GM19438 (cell line): ENCODE data around the gene TLR9.

Source experiments
- ATAC-seq: cut with Tn5 transposase; IDR thresholded peaks from one replicate; pipeline ENCODE4 v1.9.1; 2021; ENCODE audit warnings: low read depth; ENCODE audit not compliant: unreplicated experiment

The TLR9 gene

DNA sequence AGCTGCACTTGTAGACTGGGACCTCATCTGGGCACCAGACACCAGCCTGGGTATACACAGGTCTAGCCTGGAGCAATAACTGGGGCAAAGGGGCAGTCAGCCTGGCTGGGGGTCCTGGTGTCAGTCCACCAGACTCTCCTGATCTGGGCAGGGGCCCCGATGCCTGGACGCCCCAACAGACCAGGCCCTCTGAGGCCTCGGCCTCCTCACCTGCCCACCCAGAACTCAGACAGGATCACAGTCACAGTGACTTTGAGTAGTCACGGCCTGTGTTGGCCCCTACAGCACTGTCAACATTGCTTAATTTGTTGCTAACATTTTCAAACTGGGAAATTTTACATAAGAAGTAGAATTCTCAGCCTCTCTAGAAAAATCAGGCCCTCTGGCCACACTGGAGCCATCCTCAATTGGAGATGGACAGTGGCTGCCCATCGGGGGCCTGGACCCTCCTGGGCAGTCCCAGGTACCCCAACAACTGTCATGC is 7.7 kb upstream of the TLR9 start:
- ATAC-seq, result no peak

DNA sequence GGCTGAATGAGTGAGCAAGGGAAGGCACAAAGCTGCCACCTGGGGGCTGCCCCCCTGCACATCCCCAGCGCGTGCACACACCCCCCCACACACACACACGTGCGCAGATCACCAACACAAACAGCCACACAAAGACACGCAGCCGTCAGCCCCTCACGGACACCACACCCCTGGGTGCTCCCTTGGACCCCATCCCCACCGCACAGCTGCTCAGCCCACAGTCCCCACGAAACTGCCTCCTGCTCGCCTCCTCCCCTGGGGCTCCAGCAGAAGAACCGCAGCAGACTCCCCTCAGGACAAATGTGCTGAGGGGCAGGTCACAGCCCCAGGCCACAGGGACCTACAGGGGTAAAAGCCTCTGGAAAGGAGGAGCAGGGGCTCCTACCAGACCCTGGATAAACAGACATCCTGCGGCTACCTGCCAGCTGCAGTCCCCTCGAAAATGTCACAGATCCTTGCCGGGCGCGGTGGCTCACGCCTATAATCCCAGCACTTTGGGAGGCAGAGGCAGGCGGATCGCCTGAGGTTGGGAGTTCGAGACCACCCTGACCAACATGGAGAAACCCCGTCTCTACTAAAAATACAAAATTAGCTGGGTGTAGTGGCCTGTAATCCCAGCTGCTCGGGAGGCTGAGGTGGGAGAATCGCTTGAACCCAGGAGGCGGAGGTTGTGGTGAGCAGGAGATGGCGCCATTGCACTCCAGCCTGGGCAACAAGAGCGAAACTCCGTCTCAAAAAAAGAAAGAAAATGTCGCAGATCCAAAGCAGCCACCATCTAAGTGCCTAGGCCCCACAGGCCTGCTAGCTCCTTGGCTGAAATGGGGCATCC is 7.0 kb upstream of the TLR9 start:
- ATAC-seq, result no peak

DNA sequence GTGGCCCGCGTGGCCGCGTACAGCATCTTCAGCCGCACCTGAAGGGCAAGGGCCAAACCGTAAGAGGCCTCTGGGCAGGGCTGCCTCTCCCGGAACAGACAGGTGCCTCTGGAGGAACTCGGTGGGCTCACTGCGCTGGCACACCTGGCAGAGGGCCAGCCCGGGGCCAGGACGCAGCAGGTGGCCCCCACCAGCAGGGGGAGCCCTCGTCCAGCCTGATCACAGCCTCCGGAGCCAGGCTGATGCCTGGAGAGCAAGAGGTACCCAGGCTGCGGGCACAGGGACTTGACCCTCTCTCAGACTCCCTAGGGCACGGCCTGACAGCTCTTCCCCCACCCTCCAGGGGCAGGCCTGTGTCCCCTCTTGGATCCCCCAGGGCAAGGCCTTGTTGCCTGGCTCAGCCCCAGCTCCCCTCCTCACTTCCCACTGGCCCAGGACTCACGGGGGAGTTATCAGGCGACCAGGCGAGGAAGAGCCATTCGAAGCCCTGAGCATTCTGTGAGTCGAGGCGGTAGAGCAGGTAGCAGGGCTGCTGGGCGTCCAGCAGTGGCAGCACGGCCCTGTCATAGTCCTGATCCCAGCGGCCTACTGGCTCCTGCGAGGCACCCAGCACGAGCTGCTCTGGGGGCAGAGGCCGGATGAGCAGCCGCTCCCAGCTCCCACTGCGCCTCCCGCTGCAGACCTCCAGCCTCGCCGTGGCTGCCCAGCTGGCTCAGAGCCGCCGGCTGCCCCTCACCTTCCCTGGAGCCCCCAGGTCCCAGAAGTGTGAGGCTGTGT is 6.2 kb upstream of the TLR9 start:
- peak; percentile 63 for ATAC-seq

DNA sequence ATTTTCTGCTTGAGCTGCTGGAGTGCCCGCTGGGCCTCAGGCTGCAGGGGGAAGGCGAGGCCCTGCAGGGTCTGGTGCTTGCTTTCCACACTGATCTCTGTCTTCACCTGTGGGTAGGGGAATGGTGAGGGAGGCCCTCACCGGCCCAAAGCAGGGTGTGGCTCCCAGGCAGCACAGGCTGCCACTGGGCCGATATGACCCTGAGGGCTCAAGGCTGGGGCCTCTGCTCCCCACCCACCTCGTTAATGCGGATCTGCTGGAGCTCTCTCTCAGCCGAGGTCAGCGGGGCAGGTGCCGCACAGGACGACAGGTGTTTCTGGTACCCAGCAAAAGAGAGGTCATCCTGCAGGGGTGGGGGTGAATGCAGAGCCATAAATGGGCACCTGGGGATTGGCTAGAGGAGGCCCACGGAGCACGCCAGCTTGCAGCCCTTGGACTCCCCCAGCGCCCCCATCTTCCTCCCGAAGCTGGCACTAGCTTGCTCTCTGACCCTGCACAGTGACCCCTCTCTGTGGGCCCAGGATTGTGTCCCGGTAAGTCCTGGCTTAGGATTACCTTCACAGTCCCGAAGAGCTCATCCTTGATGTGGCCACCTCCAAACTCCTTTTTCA is 5.5 kb upstream of the TLR9 start:
- ATAC-seq, result no peak

DNA sequence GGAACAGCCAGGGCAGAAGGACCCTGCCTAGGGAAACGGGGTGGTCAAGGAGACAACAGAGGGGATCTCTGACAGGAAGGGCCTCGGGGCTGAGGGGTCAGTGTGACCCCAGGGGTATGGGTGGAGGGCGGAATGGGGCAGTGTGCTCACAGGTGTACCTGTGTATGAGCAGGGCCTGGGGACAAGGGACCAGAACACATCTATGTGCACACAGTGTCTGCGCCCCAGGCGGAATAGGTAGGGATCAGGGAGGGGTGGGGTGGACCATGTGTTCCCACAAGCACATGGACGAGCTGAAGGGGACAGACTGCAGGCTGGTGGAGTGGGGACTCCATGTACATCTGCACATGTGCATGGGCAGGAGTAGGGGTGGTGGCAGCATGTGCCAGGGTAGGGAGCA is 5.0 kb upstream of the TLR9 start:
- ATAC-seq, result no peak

DNA sequence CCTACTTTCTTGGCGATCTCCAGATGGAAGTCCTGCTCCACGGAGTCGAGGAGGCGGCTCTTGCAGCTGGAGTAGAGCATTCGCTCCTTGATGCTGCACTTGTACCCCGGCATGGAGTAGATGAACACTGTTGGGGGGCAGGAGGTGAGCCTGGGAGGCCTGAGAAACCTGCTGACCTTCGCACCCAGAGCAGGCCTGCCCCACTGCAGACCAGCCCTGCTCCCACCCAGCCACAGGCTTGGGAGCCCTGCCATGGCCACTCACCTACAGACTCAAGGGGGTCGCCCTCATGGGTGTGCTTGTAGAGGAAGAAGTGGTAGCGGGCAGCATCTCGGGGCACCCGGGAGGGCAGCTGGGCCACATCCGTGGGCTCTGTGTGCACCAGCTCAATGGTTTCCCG is 4.2 kb upstream of the TLR9 start:
- no peak for ATAC-seq

DNA sequence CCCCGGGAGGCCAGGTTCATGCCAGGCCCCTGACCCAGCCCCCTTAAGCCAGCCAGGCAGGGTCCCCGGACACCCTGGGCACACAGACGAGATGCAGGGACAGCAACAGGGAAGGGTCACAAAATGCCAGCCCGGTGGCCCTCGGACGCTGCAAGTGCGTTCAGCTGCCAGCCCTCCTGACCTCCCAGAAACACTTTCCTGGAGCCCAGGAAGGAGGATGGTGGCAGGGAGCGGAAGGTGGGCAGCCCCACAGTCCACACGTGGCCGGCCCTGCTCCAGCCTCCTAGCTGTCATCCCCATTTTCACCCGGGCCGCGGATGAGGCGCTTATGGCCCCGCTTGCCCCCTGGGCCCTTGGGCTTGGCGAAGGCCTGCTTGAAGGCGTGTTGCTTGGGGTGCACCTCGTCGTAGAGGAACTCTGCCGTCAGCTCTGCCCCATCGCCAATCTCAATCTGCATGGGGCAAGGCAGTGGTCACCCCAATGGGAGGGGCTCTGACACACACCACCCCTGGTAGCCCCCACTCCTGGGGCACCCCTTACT is 3.4 kb upstream of the TLR9 start:
- ATAC-seq, result no peak

DNA sequence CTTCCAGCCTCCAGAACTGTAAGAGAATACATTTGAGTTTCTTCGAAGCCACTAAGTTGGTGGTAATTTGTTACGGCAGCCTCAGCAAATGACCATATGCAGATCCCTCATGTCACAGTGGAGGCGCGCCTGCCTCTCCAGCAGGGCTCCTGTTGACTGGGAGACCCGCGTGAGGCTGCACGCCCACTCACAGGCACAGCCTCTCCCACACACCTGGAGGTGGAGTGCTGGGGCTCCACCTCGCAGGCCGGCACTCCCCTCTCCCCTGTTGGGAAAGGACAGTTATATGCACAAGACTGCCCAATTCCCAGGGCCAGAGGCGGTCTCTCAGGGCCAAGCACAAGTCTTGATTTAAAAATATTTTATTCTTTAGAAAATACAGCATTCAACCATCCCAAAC is 2.8 kb upstream of the TLR9 start:
- ATAC-seq, result no peak

DNA sequence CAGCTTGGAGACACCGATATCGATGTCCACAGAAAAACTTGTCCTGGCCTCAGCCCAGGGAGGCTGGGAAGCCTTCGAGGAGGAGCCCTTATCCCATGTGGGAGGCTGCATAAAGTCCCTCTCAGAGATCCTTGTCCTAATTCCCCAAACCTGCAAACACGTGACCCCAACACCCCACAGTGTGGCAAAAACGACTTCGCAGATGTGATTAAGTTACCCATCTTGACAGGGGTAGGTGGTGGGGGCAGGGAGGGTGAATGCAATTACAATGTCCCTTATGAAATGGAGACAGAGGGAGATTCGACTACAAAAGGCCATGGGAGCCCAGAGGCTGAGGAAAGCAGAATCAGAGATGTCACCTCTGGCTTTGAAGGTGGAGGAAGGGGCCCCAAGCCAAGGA is 2.3 kb upstream of the TLR9 start:
- no peak for ATAC-seq

DNA sequence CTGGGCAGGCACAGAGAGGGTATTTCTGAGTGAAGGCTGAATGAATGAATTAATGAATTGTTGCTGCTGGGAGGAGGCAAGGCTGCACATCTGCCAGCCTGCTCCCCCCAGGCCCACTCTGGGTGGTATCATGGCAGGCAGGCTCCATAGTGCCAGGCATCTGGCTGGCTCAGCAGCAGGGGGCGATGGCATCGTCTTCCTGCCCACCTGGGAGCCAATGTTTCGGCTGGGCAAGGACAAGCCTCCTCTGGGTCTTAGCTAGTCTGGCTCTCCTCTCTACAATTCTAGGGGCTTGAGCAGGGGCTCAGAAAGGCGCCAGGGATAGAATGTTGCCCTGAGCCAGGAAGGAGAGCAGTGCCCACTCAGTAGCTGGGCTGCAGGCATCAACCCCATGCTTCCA is 1.7 kb upstream of the TLR9 start:
- ATAC-seq, result no peak

DNA sequence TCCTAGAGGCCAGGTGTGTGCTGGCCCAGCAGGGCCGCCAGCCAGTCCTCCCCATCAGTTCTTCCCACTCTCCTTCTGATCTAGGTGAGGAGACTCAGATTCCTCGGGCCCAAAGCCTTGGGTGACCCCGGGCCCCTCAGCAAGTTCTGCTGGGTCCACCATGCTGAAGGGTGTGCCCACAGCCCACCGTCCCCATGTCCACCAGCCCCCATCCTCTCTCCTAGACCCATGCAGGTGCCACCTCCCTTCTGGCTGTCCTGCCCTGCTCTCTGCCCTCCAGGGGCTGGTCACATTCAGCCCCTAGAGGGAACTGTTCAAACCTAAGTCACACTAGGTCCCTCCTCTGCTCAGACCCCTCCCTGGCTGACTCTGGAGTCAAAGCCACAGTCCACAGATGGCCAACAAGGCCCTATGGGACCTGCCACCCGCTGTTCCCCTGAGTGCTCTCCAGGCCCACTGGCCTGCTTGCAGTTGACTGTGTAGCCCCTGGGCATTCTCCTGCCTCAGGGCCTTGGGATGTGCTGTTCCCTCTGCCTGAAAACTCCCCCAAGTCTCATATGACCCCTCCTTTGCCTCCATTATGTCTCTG is 878 bp upstream of the TLR9 start:
- peak; percentile 5 for ATAC-seq

DNA sequence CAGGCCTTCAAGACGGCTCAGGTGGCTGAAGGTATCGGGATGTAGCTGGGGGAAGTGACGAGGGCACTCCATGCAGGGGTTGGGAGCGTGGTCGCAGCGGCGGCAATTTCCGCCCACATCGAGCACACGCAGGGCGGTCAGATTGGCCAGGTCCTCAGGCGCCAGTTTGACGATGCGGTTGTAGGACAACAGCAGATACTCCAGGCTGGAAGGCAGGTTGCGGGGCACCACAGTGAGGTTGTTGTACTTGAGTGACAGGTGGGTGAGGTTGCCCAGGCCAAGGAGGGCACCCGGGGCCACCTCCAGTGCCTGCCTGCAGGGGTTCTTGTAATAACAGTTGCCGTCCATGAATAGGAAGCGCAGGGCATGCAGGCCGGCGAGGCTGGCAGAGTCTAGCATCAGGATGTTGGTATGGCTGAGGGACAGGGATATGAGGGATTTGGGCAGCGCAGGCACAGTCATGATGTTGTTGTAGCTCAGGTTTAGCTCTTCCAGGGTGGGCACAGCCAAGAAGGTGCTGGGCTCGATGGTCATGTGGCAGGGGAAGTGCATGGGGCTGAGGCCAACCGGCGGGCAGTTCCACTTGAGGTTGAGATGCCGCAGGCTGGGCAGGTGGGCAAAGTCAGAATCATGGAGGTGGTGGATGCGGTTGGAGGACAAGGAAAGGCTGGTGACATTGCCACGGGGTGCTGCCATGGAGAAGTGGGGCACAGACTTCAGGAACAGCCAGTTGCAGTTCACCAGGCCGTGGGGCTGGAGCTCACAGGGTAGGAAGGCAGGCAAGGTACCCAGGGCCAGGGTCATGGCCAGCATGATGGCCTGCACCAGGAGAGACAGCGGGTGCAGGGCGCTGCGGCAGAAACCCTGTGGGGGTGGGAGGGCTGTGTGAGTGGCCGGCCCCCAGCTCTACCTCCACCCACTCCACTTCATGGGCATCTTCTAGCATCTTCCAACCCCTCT is 1.7 kb downstream of the TLR9 start:
- no peak for ATAC-seq

DNA sequence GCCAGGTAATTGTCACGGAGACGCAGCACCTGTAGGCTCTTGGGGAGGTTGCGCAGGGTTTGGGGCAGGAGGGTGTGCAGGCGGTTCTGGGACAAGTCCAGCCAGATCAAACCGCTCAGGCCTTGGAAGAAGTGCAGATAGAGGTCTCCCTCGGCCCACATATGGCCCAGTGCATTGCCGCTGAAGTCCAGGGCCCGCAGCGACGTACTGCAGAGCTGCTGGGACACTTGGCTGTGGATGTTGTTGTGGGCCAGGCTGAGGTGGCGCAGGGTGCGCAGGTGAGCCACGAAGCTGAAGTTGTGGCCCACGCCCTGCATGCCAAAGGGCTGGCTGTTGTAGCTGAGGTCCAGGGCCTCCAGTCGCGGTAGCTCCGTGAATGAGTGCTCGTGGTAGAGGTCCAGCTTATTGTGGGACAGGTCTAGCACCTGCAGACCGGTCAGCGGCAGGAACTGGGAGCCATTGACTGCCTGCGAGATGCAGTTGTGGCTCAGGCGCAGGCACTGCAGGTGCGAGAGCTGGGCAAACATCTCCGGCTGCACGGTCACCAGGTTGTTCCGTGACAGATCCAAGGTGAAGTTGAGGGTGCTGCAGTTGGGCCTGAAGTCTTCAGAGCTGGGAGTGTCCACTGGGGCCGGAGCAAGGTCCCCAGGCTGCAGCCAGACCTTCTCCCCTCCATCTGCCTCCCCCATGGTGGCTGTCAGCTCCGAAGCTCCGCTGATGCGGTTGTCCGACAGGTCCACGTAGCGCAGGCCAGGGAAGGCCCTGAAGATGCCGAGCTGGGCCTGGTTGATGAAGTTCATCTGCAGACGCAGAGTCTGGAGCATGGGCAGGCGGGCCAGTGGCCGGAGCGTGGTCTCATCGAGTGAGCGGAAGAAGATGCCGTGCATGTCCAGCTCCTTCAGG is 2.9 kb downstream of the TLR9 start:
- ATAC-seq, result no peak

DNA sequence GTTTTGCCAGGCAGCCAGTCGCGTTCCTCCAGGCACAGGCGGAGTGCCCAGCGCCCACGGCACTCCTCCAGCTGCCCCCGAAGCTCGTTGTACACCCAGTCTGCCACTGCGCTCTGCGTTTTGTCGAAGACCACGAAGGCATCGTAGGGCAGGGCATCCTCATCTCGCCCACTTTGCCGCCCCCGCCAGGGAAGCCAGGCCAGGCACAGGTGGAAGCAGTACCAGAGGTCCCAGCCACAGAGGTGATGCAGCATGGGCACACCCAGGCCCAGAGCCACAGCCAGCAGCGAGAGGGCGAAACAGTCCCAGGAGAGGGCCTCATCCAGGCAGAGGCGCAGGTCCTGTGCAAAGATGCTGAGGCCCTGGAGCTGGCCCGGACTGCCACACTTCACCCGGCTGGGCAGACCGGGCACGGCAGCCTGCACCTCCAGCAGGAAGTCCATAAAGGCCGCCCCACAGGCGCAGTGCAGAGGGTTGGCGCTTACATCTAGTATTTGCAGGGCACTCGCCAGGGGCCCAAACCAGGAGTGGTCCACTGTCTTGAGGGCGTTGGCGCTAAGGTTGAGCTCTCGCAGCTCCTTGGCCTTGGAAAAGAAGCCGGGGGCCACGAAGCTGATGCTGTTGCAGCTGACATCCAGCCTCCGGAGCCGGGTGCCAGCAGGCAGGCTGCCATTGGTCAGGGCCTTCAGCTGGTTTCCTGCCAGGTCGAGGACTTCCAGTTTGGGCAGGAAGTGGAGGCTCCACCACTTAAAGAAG is 3.7 kb downstream of the TLR9 start:
- no peak for ATAC-seq

DNA sequence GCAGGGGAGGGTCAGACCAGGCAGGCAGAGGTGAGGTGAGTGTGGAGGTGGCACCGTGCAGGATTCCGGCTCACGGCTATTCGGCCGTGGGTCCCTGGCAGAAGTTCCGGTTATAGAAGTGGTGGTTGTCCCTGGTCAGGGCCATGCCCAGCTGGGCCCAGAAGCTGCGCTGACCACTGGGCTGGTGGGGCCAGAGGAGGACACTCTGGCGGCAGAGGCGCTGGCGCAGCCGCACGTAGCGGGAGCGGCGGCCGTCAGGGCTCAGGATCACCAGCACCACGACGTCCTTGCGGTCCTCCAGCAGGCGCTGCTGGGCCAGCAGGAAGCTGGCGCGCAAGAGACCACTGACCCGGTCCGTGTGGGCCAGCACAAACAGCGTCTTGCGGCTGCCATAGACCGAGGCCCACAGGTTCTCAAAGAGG is 4.3 kb downstream of the TLR9 start:
- no peak for ATAC-seq

DNA sequence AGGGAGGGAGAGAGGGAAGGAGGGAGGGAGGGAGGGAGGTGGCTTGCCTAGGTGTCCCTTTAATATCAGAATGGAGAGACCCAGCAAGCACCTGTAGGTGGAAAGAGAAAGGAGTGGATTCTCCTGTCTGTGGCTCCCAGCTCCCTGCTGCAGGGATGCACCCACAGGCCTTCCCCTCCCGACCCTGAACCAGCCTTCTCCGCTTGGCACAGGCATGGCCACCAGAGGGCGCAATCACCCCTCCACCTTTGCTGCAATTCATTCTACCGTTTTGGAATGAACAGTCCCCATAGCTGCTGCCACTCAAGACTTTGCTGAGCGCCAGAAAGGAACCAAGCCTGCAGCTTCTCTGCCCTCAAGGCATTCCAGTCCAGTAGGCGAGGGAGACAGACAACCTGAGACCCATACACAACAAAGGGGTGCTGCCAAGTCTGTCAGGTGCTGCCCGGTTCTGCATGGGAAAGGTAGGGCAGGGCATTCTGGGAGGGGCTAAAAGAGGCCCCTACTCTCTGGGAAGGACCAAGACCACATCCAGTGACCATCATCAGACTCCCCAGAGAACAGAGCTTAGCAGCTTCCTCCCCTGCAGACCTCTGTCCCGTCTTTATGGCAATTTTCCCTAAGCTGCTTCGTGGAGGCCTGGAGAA is 4.9 kb downstream of the TLR9 start:
- ATAC-seq, result peak; percentile 49

DNA sequence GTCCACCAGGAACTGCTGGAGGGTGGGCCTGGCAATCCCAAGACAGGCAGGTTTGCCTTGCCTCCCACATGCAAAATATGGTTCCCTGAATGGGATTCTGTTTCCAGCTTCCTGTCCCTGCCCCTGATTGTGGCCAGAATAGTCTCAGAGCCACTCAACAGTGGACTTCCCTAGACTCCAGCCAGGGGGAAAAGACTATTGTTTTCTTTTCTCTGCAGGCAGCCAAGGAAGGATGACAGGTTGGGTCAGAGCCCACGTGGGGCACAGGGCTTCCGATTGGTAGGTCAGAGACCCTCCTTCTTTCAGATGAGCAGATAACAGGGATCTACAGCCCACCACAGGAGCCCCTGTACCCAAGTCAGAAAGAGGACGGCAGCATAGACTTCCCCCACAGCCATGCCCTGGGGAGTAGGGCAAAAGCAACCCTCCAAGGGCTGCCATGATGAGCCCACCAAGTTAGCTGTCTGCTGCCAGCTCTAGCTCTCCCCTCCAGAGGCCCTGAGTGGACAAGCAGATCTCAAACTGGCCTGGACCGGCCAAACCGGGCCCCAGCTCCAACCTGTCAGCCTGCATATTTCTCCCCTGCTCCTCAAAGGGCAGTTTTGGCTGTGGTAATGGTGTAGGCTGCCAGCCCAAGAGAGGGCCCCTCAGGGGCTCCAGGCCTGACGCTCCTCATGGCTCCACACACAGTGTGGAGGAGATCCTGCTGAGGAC is 6.4 kb downstream of the TLR9 start:
- no peak for ATAC-seq
